ENCODE measurements around the gene IER3.
A peak's percentile ranks its signal among the peaks of the same experiment; 100 is the strongest.

IER3 gene

DNA sequence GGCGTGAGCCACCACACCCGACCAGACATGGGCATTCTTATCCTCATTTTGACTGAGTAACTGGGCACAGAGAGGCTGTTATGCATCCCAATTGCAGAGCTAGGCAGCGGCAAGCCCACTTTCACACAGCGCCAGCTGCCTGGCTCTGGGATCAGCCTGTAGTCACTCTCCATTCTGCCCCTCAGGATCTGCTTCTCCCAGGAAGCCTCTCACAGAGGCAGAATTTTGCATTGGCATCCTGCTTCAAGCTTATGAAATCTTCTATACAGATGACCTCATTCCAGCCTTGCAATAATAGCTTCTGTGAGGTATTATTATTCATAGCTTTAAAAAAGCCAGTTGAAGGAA, 37.0 kb upstream of the IER3 start:
- Histone ChIP-seq H3K4me3 (ENCODE audit: low read depth, low read length) (peak overlapping the region; percentile 33; the same call in 1 of the 2 replicates), H3K27ac (ENCODE audit: extremely low read depth, low read depth, low read length) (peak overlapping the region; percentile 65)
- CTCF ChIA-PET, result interaction anchor here (0.6 to 2.8 kb wide), 9 partner anchors 12 to 96 kb away, joined by 3 to 18 read pairs (median 6); no protein-coding TSS in a partner anchor

DNA sequence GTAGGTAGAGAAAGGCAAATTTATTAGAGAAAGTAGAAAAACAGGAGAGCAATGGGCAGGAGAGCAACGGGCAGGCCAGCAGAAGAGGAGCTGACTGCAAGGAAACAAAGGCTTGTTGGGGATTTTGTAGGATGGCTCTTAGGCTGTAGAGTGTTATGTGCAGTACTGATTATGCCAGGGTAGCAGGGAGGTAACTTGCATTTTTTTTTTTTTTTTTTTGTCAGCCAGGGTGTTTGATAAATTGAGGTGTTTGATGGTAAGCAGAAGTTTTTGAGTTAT, 36.2 kb upstream of the IER3 start:
- no peaks in the 10 kb centered on the region; the same call in 1 of the 2 replicates for H3K9me3 ChIP-seq (ENCODE audit: control insufficient read depth, insufficient read depth, low read depth, low read length)
- CTCF ChIA-PET, result interaction anchor here (0.7 to 1.7 kb wide), 3 partner anchors 12 to 58 kb away, joined by 3 to 7 read pairs (median 4); no protein-coding TSS in a partner anchor

More for the DNA sequence above, 37.0 kb upstream of the IER3 start:
- no peaks in the 10 kb centered on the region for H3K36me3 ChIP-seq (ENCODE audit: control insufficient read depth in 2 of 2, insufficient read depth in 1 of 2, low read length in 2 of 2)
- no peaks in the 10 kb centered on the region; the same call in 1 of the 2 replicates for H3K9me3 ChIP-seq (ENCODE audit: control insufficient read depth, insufficient read depth, low read depth, low read length)
- no peak for TF ChIP-seq ZNF521 (tag by site-specific recombination; IDR thresholded peaks at IDR 0.05)
- TF ChIP-seq, protein P1, sequence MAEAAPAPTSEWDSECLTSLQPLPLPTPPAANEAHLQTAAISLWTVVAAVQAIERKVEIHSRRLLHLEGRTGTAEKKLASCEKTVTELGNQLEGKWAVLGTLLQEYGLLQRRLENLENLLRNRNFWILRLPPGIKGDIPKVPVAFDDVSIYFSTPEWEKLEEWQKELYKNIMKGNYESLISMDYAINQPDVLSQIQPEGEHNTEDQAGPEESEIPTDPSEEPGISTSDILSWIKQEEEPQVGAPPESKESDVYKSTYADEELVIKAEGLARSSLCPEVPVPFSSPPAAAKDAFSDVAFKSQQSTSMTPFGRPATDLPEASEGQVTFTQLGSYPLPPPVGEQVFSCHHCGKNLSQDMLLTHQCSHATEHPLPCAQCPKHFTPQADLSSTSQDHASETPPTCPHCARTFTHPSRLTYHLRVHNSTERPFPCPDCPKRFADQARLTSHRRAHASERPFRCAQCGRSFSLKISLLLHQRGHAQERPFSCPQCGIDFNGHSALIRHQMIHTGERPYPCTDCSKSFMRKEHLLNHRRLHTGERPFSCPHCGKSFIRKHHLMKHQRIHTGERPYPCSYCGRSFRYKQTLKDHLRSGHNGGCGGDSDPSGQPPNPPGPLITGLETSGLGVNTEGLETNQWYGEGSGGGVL (tag by site-specific recombination; IDR thresholded peaks at IDR 0.05), result no peak
- TF ChIP-seq, protein P2, sequence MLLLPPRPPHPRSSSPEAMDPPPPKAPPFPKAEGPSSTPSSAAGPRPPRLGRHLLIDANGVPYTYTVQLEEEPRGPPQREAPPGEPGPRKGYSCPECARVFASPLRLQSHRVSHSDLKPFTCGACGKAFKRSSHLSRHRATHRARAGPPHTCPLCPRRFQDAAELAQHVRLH (tag by site-specific recombination; IDR thresholded peaks at IDR 0.05), result no peak
- TF ChIP-seq RBAK (tag by site-specific recombination; IDR thresholded peaks at IDR 0.05), result no peak
- TF ChIP-seq, protein P3, sequence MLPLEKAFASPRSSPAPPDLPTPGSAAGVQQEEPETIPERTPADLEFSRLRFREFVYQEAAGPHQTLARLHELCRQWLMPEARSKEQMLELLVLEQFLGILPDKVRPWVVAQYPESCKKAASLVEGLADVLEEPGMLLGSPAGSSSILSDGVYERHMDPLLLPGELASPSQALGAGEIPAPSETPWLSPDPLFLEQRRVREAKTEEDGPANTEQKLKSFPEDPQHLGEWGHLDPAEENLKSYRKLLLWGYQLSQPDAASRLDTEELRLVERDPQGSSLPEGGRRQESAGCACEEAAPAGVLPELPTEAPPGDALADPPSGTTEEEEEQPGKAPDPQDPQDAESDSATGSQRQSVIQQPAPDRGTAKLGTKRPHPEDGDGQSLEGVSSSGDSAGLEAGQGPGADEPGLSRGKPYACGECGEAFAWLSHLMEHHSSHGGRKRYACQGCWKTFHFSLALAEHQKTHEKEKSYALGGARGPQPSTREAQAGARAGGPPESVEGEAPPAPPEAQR (tag by site-specific recombination; IDR thresholded peaks at IDR 0.05), result no peak
- TF ChIP-seq, protein P4, sequence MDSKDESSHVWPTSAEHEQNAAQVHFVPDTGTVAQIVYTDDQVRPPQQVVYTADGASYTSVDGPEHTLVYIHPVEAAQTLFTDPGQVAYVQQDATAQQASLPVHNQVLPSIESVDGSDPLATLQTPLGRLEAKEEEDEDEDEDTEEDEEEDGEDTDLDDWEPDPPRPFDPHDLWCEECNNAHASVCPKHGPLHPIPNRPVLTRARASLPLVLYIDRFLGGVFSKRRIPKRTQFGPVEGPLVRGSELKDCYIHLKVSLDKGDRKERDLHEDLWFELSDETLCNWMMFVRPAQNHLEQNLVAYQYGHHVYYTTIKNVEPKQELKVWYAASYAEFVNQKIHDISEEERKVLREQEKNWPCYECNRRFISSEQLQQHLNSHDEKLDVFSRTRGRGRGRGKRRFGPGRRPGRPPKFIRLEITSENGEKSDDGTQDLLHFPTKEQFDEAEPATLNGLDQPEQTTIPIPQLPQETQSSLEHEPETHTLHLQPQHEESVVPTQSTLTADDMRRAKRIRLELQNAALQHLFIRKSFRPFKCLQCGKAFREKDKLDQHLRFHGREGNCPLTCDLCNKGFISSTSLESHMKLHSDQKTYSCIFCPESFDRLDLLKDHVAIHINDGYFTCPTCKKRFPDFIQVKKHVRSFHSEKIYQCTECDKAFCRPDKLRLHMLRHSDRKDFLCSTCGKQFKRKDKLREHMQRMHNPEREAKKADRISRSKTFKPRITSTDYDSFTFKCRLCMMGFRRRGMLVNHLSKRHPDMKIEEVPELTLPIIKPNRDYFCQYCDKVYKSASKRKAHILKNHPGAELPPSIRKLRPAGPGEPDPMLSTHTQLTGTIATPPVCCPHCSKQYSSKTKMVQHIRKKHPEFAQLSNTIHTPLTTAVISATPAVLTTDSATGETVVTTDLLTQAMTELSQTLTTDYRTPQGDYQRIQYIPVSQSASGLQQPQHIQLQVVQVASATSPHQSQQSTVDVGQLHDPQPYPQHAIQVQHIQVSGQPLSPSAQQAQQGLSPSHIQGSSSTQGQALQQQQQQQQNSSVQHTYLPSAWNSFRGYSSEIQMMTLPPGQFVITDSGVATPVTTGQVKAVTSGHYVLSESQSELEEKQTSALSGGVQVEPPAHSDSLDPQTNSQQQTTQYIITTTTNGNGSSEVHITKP (tag by site-specific recombination; IDR thresholded peaks at IDR 0.05), result no peak
- no peak for TF ChIP-seq ZNF311 (tag by site-specific recombination; IDR thresholded peaks at IDR 0.05; ENCODE audit: borderline replicate concordance)
- no peak for TF ChIP-seq ZNF23 (tag by site-specific recombination; IDR thresholded peaks at IDR 0.05; ENCODE audit: borderline replicate concordance)
- TF ChIP-seq ZNF707 (tag by site-specific recombination; IDR thresholded peaks at IDR 0.05), result no peak
- no peak for TF ChIP-seq ZNF169 (tag by site-specific recombination; IDR thresholded peaks at IDR 0.05)
- POLR2A ChIA-PET, result interaction anchor here (0.6 to 4.0 kb wide), 17 partner anchors 10 to 164 kb away, joined by 3 to 64 read pairs (median 6); partner anchors contain the start of genes FLOT1, IER3, MDC1 and MRPS18B
- peaks cover 10% of the 10 kb centered on the region; the same call in 1 of the 2 replicates for H3K4me1 ChIP-seq (ENCODE audit: control insufficient read depth, insufficient read depth, low read length)

More for the DNA sequence above, 36.2 kb upstream of the IER3 start:
- TF ChIP-seq ZNF558 (tag by site-specific recombination; IDR thresholded peaks at IDR 0.05) (0 out of 2 replicates have a peak, but pooled peaks have one; percentile 40), PRDM1 (tag by site-specific recombination; IDR thresholded peaks at IDR 0.05) (0 out of 2 replicates have a peak, but pooled peaks have one; percentile 5), IKZF3 (tag by site-specific recombination; IDR thresholded peaks at IDR 0.05) (no peak), ZNF266 (tag by site-specific recombination; IDR thresholded peaks at IDR 0.05; ENCODE audit: low read depth) (no peak), ZBTB1 (tag by site-specific recombination; IDR thresholded peaks at IDR 0.05) (no peak), ZNF571 (tag by site-specific recombination; IDR thresholded peaks at IDR 0.05) (no peak), SCRT1 (tag by site-specific recombination; IDR thresholded peaks at IDR 0.05; ENCODE audit: borderline replicate concordance) (no peak), SETDB1 (IDR thresholded peaks at IDR 0.05; ENCODE audit: insufficient read length, low read length) (peak; percentile 81)
- TF ChIP-seq, protein P5, sequence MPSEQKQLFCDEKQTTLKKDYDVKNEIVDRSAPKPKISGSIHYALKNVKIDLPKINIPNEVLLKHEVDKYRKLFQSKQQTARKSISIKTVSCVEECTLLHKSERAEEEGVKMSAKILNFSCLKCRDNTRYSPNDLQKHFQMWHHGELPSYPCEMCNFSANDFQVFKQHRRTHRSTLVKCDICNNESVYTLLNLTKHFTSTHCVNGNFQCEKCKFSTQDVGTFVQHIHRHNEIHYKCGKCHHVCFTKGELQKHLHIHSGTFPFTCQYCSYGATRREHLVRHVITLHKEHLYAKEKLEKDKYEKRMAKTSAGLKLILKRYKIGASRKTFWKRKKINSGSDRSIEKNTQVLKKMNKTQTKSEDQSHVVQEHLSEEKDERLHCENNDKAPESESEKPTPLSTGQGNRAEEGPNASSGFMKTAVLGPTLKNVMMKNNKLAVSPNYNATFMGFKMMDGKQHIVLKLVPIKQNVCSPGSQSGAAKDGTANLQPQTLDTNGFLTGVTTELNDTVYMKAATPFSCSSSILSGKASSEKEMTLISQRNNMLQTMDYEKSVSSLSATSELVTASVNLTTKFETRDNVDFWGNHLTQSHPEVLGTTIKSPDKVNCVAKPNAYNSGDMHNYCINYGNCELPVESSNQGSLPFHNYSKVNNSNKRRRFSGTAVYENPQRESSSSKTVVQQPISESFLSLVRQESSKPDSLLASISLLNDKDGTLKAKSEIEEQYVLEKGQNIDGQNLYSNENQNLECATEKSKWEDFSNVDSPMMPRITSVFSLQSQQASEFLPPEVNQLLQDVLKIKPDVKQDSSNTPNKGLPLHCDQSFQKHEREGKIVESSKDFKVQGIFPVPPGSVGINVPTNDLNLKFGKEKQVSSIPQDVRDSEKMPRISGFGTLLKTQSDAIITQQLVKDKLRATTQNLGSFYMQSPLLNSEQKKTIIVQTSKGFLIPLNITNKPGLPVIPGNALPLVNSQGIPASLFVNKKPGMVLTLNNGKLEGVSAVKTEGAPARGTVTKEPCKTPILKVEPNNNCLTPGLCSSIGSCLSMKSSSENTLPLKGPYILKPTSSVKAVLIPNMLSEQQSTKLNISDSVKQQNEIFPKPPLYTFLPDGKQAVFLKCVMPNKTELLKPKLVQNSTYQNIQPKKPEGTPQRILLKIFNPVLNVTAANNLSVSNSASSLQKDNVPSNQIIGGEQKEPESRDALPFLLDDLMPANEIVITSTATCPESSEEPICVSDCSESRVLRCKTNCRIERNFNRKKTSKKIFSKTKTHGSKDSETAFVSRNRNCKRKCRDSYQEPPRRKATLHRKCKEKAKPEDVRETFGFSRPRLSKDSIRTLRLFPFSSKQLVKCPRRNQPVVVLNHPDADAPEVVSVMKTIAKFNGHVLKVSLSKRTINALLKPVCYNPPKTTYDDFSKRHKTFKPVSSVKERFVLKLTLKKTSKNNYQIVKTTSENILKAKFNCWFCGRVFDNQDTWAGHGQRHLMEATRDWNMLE (tag by site-specific recombination; conservative IDR thresholded peaks at IDR 0.05; ENCODE audit: low read depth), result 0 out of 2 replicates have a peak, but pooled peaks have one; percentile 18
- Histone ChIP-seq H3K4me1 (ENCODE audit: control insufficient read depth, insufficient read depth, low read length) (peaks cover 10% of the 10 kb centered on the region; the same call in 1 of the 2 replicates), H3K4me3 (ENCODE audit: low read depth, low read length) (no peak overlapping the region), H3K27ac (ENCODE audit: extremely low read depth, low read depth, low read length) (no peak overlapping the region), H3K36me3 (ENCODE audit: control insufficient read depth in 2 of 2, insufficient read depth in 1 of 2, low read length in 2 of 2) (no peaks in the 10 kb centered on the region)
- POLR2A ChIA-PET, result interaction anchor here (0.8 to 4.0 kb wide), 3 partner anchors 11 to 163 kb away, joined by 3 to 64 read pairs (median 3); partner anchors contain the start of gene MRPS18B
